ENCODE results near the gene SLC2A9.

The SLC2A9 gene

GRCh38 chr4:9885958-9886357, 135.3 kb downstream of the SLC2A9 start:
- Histone ChIP-seq H3K4me3 (ENCODE audit: low read depth, low read length) (no peak overlapping the region), H3K27me3 (no peaks in the 10 kb centered on the region; the same call in 1 of the 2 replicates), H3K9me3 (no peaks in the 10 kb centered on the region), H3K4me1 (no peaks in the 10 kb centered on the region), H3K36me3 (no peaks in the 10 kb centered on the region)
- TF ChIP-seq CTCF (IDR thresholded peaks at IDR 0.05; ENCODE audit: low read depth, low read length), result no peak
- DNase-seq, result no peak

GRCh38 chr4:9880406-9881197, 140.7 kb downstream of the SLC2A9 start:
- Histone ChIP-seq H3K27me3 (no peaks in the 10 kb centered on the region; the same call in 1 of the 2 replicates), H3K4me1 (no peaks in the 10 kb centered on the region), H3K4me3 (ENCODE audit: low read depth, low read length) (no peak overlapping the region), H3K9me3 (no peaks in the 10 kb centered on the region), H3K36me3 (no peaks in the 10 kb centered on the region)
- DNase-seq, result no peak
- TF ChIP-seq CTCF (IDR thresholded peaks at IDR 0.05; ENCODE audit: low read depth, low read length), result no peak

GRCh38 chr4:9877123-9877522, 144.2 kb downstream of the SLC2A9 start:
- no peak for TF ChIP-seq CTCF (IDR thresholded peaks at IDR 0.05; ENCODE audit: low read depth, low read length)

DNA sequence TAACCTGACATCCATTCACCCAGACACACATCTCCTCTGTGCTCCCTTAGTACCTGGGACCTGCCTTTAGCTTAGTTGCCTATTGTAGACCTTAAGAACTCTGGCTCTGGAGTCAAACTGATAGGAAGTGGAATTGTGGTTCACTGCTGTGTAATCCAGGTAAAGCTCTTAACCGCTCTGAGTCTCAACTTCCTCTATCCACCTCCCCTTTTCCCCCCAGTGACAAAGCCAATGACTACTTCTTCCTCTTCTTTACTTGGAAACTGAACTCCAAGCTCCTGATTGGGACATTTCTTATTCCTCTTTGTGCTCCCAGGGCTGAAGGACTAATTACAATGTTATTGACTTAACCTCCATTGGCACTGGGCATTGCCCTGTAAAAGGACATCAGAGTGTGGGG, 145.8 kb downstream of the SLC2A9 start:
- H3K4me1 ChIP-seq, result no peaks in the 10 kb centered on the region
- no peak for TF ChIP-seq CTCF (IDR thresholded peaks at IDR 0.05; ENCODE audit: low read depth, low read length)
- no peaks in the 10 kb centered on the region for H3K9me3 ChIP-seq
- H3K27me3 ChIP-seq, result no peaks in the 10 kb centered on the region; the same call in 1 of the 2 replicates
- no peaks in the 10 kb centered on the region for H3K36me3 ChIP-seq
- DNase-seq, result no peak
- H3K4me3 ChIP-seq (ENCODE audit: low read depth, low read length), result no peak overlapping the region

More at GRCh38 chr4:9877123-9877522, 144.2 kb downstream of the SLC2A9 start:
- DNase-seq, result no peak
- H3K4me1 ChIP-seq, result no peaks in the 10 kb centered on the region
- no peaks in the 10 kb centered on the region for H3K36me3 ChIP-seq
- H3K4me3 ChIP-seq (ENCODE audit: low read depth, low read length), result no peak overlapping the region
- H3K9me3 ChIP-seq, result no peaks in the 10 kb centered on the region
- H3K27me3 ChIP-seq, result no peaks in the 10 kb centered on the region; the same call in 1 of the 2 replicates

- Histone ChIP-seq H3K9me3 (no peaks in the 10 kb centered on the region), H3K4me1 (no peaks in the 10 kb centered on the region), H3K36me3 (no peaks in the 10 kb centered on the region), H3K4me3 (ENCODE audit: low read depth, low read length) (no peak overlapping the region), H3K27me3 (no peaks in the 10 kb centered on the region; the same call in 1 of the 2 replicates)
- no peak for TF ChIP-seq CTCF (IDR thresholded peaks at IDR 0.05; ENCODE audit: low read depth, low read length)
- no peak for DNase-seq
Observed at GRCh38 chr4:9874385-9874784, 146.9 kb downstream of the SLC2A9 start.

DNA sequence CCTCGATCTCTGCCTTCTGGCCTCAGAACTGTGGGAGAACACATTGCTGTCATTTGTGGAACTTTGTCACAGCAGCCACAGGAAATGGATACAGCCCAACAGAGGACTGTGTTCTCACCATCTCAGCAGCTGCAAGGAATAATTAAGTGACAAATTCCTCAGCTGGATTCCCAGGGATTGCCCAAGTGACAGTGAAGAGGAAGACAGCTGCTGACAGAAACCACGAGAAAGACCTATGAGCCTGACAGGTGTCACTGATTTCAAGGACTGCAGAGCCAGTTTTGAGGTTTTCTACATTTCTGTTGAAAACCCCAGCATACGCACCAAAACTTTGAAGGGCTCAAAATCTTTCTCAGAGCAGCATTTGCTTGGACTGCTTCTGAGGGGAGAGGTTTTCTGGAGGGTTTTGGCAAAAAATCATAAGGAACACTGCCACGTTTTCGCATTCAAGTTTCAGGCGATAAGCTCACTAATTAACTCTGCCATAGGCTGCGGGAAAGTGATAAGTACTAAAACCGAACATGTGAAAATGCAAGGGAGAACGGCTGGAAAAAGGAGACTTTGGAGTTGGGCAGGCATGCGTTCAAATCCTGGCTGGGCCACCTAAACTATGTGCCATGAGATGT, 151.0 kb downstream of the SLC2A9 start:
- no peaks in the 10 kb centered on the region for H3K36me3 ChIP-seq
- H3K4me1 ChIP-seq, result no peaks in the 10 kb centered on the region
- no peak overlapping the region for H3K4me3 ChIP-seq (ENCODE audit: low read depth, low read length)
- no peaks in the 10 kb centered on the region for H3K27me3 ChIP-seq
- no peak for TF ChIP-seq CTCF (IDR thresholded peaks at IDR 0.05; ENCODE audit: low read depth, low read length)
- no peaks in the 10 kb centered on the region for H3K9me3 ChIP-seq
- no peak for DNase-seq

Data from BE2C (cell line).